Small intestine (tissue), 7 donors: ENCODE results near the gene SOSTDC1. TPM values are rescaled to one million over a fixed set of nuclear protein-coding genes. Genes with fewer than 3 reads are reported as not detected.

ENCODE experiments used
- DNase-seq, 2 donors: peaks; one replicate each; pipeline versions ENCODE4 v3.0.0 to v3.0.0-alpha.2; 2013
- FAIRE-seq: peaks from 2 replicates; lab custom pipeline; 2012; peaks lifted over from hg19 to GRCh38; lab: Jason Lieb, UNC
- H3K27ac ChIP-seq, 3 donors: one replicate each; pipeline ENCODE4 v1.5.1; 2013; ENCODE audit warnings: low read length in 2 of 3, mild to moderate bottlenecking in 2 of 3, control low read depth in 1 of 3, inconsistent platforms in 1 of 3, low read depth in 1 of 3, moderate library complexity in 1 of 3
- H3K27me3 ChIP-seq, 3 donors: one replicate each; pipeline ENCODE4 v1.6.1; 2013; ENCODE audit warnings: low read length in 3 of 3, inconsistent platforms in 1 of 3; ENCODE audit not compliant: control insufficient read depth in 3 of 3, insufficient read depth in 3 of 3
- H3K36me3 ChIP-seq, 3 donors: one replicate each; pipeline ENCODE4 v1.6.1; 2013; ENCODE audit warnings: low read length in 3 of 3, inconsistent platforms in 1 of 3, low read depth in 1 of 3, mild to moderate bottlenecking in 1 of 3, moderate library complexity in 1 of 3; ENCODE audit not compliant: control insufficient read depth in 3 of 3, insufficient read depth in 2 of 3
- H3K4me1 ChIP-seq, 3 donors: one replicate each; pipeline ENCODE4 v1.6.1; 2013; ENCODE audit warnings: low read length in 2 of 3, inconsistent platforms in 1 of 3, low read depth in 1 of 3, mild to moderate bottlenecking in 1 of 3, moderate library complexity in 1 of 3; ENCODE audit not compliant: control insufficient read depth in 3 of 3, insufficient read depth in 2 of 3
- H3K4me3 ChIP-seq, 3 donors: one replicate each; pipeline ENCODE4 v1.5.1; 2013; ENCODE audit warnings: low read length in 3 of 3, control low read depth in 1 of 3, inconsistent platforms in 1 of 3, low read depth in 1 of 3, mild to moderate bottlenecking in 1 of 3, moderate library complexity in 1 of 3
- H3K9me3 ChIP-seq, 2 donors: one replicate each; pipeline ENCODE4 v1.6.1; 2013; ENCODE audit warnings: low read depth in 1 of 2, low read length in 1 of 2; ENCODE audit not compliant: control insufficient read depth in 2 of 2, insufficient read depth in 1 of 2
- WGBS, 3 donors: extraction: QIAGEN DNeasy Blood & Tissue Kit; methylation state at CpG; one replicate each; pipeline ENCODE4 v1.1.7; 2013; 5-methylcytosine and 5-hydroxymethylcytosine counted together
- polyA plus RNA-seq, 4 donors: library from polyadenylated mRNA; stranded (reverse) in 3 of 4; unstranded in 1 of 4; fragments of 200-250 nt in 3 of 4; fragments of 120-200 nt in 1 of 4; gene quantifications; one replicate each; pipeline versions ENCODE4 v1.2.1 to v1.2.3, GENCODE V29; 2013
- donor health status: healthy with polysubstance abuse.
- donor health status: control.
- donor health status: control.
- donor health status: Bipolar disorder and iron deficiency.
- donor health status: healthy.

SOSTDC1 gene
- polyA plus RNA-seq, 4 donors, result 0.22 to 9.8 (median 0.73) TPM

DNA sequence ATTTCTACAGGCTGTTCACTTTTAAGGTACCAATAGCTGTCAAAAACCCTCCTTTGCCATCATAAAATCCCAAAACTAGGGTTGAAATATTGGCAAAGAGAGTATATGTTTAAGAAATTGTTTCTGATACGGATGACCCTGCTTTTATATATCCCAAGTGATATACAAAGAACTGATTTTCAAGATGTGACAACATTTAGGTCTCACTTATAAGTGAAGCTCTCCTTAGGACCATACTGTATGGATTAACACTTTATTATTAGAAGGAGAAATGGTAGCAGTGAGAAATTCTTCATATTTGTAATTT, 33.2 kb downstream of the SOSTDC1 start:
- H3K4me3 ChIP-seq, result no peak overlapping the region
- no peaks in the 10 kb centered on the region for H3K4me1 ChIP-seq
- no peak for FAIRE-seq
- 93 to 97% (median 95%) methylated on average over 1 of the region's 1 CpG for WGBS, 3 donors
- no peak overlapping the region for H3K27ac ChIP-seq
- no peak for DNase-seq
- no peaks in the 10 kb centered on the region for H3K9me3 ChIP-seq
- no peaks in the 10 kb centered on the region for H3K36me3 ChIP-seq
- no peaks in the 10 kb centered on the region for H3K27me3 ChIP-seq

DNA sequence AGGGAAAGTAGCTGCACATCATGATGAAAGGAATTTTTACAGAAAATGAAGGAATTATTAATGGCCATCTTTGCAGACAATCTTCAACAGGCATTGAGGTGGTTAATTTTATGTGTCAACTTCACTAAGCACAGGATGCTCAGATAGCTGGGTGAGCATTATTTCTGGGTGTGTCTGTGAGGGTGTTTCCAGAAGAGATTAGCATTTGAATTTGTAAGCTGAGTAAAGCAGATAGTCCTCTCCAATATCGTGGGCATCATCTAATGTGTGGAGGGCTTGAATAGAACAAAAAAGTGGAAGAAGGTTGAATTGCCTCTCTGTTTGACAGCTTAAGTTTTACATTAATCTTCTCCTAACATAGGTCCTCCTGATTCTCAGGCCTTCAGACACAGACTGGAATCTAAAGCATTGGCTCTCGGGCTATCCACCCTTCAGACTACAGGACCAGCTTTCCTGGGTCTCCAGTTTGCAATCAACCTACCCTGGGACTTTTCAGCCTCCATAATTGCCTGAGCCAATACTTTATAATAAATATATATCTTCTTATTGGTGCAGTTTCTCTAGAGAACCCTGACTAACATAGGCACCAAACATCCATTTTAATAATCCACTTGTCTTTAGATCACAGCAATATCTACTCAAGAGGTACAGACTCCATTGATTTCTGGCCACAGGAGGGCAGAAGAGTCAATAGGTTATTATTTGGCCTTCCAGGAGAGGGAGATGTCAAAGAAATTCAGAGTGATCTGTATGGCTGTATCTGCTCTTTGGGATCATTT, 33.7 kb downstream of the SOSTDC1 start:
- Histone ChIP-seq H3K4me1 (no peaks in the 10 kb centered on the region), H3K4me3 (no peak overlapping the region), H3K9me3 (no peaks in the 10 kb centered on the region), H3K27me3 (no peaks in the 10 kb centered on the region), H3K36me3 (no peaks in the 10 kb centered on the region), H3K27ac (no peak overlapping the region)
- 85 to 94% (median 93%) methylated on average over 2 of the region's 2 CpGs for WGBS, 3 donors
- DNase-seq (peak; percentile 62 to 66), FAIRE-seq (no peak)

DNA sequence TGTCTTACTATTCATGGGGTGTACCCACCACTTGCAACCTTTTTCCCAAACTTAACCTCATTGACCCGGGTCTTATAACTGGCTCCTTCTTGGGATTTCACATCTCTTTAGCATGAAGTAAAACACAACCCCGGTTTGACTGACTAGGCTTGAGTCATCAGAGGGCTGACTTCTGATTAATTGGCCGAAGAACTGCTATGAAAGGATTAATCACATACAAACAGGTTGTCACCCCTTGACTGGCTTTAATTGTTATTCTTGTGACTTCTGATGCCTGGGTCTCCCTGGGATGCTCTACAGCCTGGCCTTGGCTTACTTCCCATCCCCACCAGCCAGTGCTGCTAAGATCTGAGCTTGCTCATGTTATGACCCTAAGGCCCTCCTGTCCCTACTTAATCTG, 35.4 kb downstream of the SOSTDC1 start:
- Histone ChIP-seq H3K4me3 (no peak overlapping the region), H3K27ac (no peak overlapping the region), H3K36me3 (no peaks in the 10 kb centered on the region), H3K9me3 (no peaks in the 10 kb centered on the region), H3K27me3 (no peaks in the 10 kb centered on the region), H3K4me1 (no peaks in the 10 kb centered on the region)
- WGBS, 3 donors, result 77 to 88% (median 80%) methylated on average over 3 of the region's 3 CpGs
- DNase-seq (no peak), FAIRE-seq (no peak)

DNA sequence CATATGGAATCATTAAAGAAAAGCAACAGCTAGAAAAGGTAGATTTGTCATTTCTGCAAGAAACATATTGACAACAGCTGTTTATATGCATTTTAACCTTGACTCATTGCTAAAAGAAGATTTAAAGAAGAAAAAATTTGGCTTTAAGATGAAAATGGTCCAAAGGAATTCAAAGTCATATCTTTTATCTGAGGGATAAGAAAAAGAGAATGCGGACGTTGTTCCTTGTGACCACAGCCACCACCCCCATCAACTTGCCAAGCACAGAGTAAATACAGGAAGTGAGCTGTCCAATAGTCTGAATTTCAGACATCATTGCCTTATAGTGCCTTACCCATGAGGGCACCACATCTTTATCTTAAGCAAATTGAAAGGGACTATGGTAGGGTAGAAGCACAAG, 36.9 kb downstream of the SOSTDC1 start:
- H3K27me3 ChIP-seq, result no peaks in the 10 kb centered on the region
- no peaks in the 10 kb centered on the region for H3K36me3 ChIP-seq
- no peak for FAIRE-seq
- H3K4me1 ChIP-seq, result no peaks in the 10 kb centered on the region
- WGBS, 3 donors, result 36 to 37% (median 36%) methylated on average over 2 of the region's 2 CpGs
- DNase-seq, result peak in 1 of 2 donors; percentile 14
- no peak overlapping the region for H3K4me3 ChIP-seq
- H3K27ac ChIP-seq, result no peak overlapping the region
- H3K9me3 ChIP-seq, result no peaks in the 10 kb centered on the region

DNA sequence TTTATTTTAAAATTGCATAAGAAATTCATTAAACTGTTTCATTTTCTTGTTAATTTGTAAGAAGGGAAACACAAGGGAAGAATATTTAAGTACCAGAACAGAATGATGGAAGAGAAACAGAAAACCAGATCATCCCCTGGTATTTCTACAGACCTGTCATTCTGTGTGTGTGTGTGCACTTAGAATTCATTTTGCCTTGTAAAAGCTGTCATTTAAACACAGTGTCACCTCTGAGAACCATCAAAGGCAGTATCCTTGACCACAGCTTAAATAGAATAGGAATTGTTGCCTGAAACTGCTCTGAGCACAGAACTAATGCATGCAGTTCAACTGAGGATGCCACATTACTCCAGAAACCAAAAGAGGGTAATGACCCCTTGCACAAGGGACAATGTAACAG, 37.4 kb downstream of the SOSTDC1 start:
- no peaks in the 10 kb centered on the region for H3K9me3 ChIP-seq
- DNase-seq (no peak), FAIRE-seq (no peak)
- no peaks in the 10 kb centered on the region for H3K4me1 ChIP-seq
- no peaks in the 10 kb centered on the region for H3K27me3 ChIP-seq
- no peak overlapping the region for H3K4me3 ChIP-seq
- H3K36me3 ChIP-seq, result no peaks in the 10 kb centered on the region
- H3K27ac ChIP-seq, result no peak overlapping the region

DNA sequence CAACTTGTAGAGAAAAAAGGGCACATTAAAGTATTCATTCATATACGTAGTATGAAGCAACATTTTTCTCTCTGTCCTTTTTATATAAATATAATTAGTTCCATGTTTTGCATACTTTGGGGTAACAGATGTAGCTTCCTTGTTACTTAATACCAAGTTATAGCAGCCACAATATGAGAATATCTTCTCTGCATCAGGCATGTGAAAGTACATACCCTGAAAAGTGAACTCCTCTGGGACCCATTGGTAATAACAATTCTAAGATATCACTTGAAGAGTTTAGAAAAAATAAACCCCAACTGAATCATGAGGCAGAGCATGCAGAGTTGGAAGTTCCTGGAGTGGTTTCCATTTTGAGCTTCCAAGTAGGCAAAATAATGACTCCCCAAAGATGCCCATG, 41.8 kb downstream of the SOSTDC1 start:
- DNase-seq (no peak), FAIRE-seq (no peak)
- Histone ChIP-seq H3K27me3 (no peaks in the 10 kb centered on the region), H3K4me1 (peaks cover 0 to 17% (median 6%) of the 10 kb centered on the region in 3 donors), H3K36me3 (no peaks in the 10 kb centered on the region), H3K4me3 (no peak overlapping the region), H3K9me3 (no peaks in the 10 kb centered on the region), H3K27ac (no peak overlapping the region)
- 37 to 81% (median 53%) methylated on average over 1 of the region's 1 CpG for WGBS, 3 donors

DNA sequence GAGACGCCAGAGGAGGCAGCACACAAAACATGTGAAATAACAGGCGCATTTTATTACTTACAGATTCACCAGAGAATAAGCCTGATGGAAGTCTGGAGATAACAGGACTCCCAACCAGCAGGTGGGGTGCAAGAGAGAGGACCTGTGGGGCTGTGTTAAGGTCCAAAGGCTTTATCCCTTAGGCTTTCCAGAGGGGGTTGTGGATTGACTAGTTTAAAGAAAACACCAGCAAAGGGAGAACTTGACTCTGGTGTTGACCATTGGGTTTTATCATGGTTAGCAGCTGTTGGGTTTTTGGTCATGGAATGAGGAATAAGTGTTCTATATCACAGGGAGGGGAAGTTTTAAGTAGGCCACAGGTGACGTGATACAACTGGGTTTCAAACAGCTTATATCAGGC, 42.6 kb downstream of the SOSTDC1 start:
- 65 to 81% (median 73%) methylated on average over 3 of the region's 3 CpGs for WGBS, 3 donors
- no peak for DNase-seq
- Histone ChIP-seq H3K27ac (no peak overlapping the region), H3K36me3 (no peaks in the 10 kb centered on the region), H3K4me3 (no peak overlapping the region), H3K9me3 (no peaks in the 10 kb centered on the region), H3K4me1 (peaks cover 0 to 17% (median 6%) of the 10 kb centered on the region in 3 donors), H3K27me3 (no peaks in the 10 kb centered on the region)
- no peak for FAIRE-seq

DNA sequence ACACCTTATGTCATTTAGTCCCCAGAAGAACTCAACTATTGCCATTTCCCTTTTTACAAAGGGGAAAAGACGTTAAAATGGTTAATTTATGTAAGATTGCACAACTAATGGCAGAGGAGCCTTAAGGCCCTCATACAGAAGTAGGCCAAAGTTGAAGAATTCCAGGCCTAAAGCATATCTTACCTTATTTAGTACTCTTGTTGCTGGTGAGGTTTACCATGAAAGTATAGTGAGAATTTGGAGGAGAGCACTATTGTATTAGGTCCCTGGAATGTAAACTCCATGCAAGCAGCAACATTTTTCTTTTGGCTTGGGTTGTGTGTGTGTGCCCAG, 43.5 kb downstream of the SOSTDC1 start:
- Histone ChIP-seq H3K9me3 (no peaks in the 10 kb centered on the region), H3K4me1 (peaks cover 0 to 17% (median 6%) of the 10 kb centered on the region in 3 donors), H3K4me3 (no peak overlapping the region), H3K27ac (peak overlapping the region in 2 of 3 donors; percentile 93 to 96), H3K27me3 (no peaks in the 10 kb centered on the region), H3K36me3 (no peaks in the 10 kb centered on the region)
- 19 to 44% (median 34%) methylated on average over 1 of the region's 1 CpG for WGBS, 3 donors
- no peak for FAIRE-seq
- DNase-seq, result no peak
